ENCODE results near the gene RAB3GAP2.
"Not testable (repeated sequence)": the region's sequence is repeated elsewhere in the genome, so short reads cannot be mapped to it uniquely, and the experiment has no call there.

Gene RAB3GAP2, protein sequence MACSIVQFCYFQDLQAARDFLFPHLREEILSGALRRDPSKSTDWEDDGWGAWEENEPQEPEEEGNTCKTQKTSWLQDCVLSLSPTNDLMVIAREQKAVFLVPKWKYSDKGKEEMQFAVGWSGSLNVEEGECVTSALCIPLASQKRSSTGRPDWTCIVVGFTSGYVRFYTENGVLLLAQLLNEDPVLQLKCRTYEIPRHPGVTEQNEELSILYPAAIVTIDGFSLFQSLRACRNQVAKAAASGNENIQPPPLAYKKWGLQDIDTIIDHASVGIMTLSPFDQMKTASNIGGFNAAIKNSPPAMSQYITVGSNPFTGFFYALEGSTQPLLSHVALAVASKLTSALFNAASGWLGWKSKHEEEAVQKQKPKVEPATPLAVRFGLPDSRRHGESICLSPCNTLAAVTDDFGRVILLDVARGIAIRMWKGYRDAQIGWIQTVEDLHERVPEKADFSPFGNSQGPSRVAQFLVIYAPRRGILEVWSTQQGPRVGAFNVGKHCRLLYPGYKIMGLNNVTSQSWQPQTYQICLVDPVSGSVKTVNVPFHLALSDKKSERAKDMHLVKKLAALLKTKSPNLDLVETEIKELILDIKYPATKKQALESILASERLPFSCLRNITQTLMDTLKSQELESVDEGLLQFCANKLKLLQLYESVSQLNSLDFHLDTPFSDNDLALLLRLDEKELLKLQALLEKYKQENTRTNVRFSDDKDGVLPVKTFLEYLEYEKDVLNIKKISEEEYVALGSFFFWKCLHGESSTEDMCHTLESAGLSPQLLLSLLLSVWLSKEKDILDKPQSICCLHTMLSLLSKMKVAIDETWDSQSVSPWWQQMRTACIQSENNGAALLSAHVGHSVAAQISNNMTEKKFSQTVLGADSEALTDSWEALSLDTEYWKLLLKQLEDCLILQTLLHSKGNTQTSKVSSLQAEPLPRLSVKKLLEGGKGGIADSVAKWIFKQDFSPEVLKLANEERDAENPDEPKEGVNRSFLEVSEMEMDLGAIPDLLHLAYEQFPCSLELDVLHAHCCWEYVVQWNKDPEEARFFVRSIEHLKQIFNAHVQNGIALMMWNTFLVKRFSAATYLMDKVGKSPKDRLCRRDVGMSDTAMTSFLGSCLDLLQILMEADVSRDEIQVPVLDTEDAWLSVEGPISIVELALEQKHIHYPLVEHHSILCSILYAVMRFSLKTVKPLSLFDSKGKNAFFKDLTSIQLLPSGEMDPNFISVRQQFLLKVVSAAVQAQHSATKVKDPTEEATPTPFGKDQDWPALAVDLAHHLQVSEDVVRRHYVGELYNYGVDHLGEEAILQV (N-terminal part only)

DNA sequence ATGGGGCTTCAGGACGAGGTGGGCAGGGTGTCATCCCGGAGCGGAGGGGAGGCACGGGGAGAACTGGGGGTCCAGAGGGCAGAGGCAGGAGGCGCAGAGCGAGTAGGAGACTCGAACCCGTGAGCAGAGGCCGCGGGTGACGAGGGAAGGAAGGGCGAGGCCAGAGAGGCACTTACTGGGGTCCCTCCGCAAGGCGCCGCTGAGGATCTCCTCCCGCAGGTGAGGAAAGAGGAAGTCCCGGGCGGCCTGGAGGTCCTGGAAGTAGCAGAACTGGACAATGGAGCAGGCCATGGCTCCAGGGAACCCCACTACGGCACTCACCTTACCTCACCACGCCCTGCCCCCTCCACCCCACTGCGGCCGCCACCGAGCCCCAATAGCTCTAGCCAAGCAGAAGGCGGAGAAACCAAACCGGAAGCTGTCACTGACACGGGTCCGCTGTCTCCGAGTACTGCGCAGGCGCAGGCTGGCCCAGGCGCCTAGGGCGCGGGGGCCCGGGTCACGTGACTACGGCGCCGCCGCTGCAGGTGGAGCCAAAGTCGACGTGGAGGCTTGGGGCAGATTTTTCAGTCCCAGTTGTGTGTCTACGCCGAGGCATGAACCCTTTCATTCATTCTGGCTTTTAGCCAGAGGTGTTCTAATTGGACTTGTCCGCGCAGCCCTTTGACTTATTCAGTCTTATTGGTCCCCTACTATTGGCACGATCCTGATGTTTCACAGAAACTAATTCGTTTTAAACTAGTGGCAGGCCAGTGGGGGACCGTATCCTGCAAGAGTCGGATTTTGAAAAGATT lies at the start of gene RAB3GAP2:
Gene RAB3GAP2 (minus strand): TSS at position 407 of the 794 bp plus-strand sequence. CDS start 116 bp downstream, at position 291.
- peak; percentile 99 for DNase-seq

DNA sequence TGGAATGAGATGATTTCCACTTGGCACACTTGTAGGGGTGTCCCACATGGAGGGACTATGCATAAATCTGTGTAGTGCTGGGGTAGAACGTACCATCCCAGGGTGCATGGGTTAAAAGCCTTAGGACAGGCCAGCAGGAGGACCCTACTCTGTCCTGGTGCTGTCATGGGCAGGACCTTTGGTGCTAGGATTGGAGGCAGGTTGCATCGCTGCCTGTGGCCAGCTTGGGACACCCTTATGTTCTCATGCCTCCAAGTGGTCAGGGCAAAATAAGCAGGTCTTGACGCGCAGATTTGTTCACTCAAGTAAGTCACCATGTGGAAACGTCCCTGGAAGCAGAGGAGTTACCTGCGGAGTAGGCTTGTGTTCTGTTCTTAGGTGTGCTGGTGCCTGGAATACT lies 49.5 kb upstream of the RAB3GAP2 start:
- DNase-seq, result no peak

DNA sequence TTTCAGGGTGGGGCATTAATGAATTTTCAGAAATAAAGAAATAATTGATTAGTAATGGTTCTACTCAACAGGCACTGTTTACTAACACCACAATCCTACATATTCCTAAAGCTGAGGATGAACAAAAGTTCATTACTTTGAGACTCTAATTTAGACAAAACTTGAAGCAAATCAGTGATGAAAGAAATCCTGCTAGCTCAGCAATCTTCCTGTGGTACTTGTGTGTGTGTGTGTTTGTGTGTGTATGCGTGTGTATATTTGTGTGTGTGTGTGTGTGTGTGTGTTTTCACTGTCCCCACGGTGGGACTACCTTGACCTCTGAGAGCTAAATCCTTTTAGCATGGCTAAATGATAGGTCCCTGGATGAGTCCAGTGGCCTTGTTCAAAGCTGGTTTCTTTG lies 48.5 kb upstream of the RAB3GAP2 start:
- DNase-seq, result no peak

DNA sequence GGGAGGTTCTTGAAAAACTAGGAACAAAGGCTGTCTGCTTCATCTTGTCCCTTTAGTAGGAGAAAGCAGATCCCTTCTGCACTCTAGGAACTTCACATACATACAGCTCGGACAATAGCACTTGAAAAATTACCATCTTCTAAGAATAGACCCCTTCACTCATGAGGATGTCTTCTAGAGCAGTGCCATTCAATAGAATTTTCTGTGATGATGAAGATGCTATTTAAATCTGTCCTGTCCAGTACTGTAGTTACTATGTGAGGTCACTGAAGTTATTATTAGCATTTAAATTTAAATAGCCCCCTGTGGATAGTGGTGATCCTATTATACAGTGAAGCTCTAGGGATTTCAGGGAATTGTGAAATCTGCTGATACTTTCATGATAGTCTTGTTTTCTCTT lies 46.4 kb upstream of the RAB3GAP2 start:
- no peak for DNase-seq

DNA sequence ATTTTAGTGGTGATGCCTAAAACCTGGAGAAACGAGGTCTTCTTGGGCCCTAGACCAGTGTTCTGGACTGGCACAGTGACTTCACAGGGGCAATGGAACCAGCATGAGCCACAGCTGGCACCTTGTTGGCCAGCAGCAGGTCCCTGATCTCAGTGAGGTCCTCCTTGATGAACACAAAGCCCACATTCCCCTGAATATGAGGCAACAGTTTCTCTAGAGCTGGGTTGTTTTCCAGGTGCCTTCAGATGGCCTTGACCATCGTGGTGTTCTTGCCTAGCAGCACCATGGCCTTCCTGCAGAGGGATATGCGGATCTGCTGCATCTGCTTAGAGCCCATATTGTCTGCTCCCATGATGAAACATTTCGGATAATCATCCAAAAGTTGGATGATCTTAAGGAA lies 44.9 kb upstream of the RAB3GAP2 start:
- no peak for DNase-seq

DNA sequence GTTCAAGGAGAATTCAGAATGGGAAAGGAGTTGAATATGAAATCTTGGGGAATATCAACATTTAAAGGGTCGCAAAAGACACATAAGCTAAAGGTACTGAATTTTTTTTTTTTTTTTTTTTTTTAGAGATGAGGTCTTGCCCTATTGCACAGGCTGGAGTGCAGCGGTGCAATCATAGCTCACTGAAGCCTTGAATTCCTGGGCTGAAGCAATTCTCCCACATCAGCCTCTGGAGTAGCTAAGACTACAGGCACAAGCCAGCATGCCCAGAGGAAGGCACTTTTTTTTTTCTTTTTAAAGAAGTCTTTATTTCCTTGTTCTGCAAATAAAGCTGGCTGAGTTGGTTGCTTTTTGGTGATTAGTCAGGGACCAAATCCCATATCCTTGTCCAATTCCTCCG lies 44.1 kb upstream of the RAB3GAP2 start:
- no peak for DNase-seq

DNA sequence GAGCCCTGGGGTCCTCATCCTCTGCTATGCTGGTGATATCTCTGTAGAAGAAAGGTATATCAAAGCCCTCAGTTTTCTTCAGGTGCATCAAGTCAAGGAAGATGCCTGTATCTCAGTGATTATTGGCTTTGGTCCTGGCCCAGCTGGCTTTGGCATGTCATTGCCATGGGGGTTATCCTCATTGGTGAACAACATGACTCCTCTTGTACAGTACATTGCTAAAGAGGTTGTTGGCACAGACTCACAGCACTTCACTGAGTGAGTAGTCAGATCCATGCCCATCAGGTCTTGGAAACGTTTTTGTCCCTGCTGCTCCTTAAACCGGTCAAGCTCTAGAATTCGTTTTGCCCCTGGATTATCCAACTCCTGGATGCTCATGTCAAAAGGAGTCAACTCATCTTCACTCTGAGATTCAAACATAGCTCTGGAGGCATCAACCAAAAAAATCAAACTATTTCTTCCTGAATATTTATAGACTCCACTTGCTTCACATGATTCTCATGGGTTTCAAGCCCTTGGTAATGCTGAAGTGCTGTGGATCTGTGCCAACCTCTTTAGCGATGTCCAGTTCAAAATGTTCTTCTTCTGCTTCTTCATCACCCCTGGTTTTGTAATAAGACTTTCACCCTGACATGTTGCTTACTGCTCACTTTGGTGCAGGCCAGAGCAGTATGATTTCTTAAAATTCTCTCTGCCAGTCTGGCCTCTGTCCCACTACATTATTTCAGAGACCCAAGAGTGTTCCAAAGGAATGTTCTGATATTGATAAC lies 43.0 kb upstream of the RAB3GAP2 start:
- no peak for DNase-seq

DNA sequence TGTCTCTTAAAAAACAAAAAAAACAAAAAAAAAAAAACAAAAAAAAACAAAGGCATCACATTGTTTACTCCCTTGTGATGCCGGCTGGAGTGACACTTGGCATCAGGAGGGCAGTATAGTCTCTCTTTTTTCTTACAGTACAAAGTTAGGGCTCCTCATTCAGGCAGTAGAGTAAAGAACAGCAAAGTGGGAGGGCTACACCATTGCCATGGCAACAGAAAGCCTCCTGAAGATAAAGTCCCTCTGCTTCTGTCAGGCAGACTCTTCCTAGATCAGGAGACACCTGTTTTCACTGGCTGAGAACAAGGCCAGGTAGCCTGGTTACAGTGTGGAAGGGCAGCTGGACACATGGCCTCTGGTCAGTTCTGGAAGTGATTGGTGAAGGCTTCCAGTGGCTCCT lies 41.3 kb upstream of the RAB3GAP2 start:
- no peak for DNase-seq

DNA sequence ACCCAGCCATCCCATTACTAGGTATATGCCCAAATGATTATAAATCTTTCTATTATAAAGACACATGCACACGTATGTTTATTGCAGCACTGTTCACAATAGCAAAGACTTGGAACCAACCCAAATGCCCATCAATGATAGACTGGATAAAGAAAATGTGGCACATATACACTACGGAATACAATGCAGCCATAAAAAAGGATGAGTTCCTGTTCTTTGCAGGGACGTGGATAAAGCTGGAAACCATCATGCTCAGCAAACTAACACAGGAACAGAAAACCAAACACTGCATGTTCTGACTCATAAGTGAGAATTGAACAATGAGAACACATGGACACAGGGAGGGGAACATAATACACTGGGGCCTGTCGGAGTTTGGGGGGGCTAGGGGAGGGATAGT lies 37.9 kb upstream of the RAB3GAP2 start:
- not testable (repeated sequence) for DNase-seq

DNA sequence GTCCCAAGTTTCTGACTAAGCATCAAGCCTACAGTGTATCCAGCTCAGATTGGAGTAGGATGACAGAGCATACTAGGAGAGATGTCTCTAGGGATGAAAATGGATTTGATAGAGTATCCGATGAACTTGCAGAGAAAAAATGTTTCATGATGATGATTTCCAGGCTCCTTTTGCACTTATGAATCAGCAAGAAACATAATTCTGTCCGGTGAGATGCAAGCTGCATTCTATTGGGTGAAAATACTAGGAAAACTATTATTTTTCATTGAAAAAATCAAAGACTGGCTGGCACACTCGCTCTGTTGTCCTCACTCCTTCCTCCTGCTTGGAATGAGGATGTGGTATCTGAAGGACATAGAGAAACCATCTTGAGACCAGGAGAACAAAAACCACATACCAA lies 35.4 kb upstream of the RAB3GAP2 start:
- DNase-seq, result no peak

DNA sequence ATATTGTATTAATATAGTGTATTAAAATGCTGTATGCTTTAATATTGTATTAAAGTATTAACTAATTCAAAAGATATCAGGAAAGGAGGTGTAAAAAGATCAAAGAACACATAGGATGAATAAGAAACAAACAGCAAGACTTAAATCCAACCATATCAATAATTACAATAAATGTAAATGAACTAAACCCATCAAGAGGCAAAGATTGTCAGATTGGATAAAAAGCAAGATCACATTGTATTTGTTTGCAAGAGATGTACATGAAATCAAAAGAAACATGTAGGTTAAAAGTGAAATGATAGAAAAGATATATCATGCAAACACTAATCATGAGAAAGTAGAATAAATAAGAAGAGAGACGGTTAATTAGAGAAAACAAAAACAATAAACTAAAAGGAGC lies 34.1 kb upstream of the RAB3GAP2 start:
- DNase-seq, result no peak

DNA sequence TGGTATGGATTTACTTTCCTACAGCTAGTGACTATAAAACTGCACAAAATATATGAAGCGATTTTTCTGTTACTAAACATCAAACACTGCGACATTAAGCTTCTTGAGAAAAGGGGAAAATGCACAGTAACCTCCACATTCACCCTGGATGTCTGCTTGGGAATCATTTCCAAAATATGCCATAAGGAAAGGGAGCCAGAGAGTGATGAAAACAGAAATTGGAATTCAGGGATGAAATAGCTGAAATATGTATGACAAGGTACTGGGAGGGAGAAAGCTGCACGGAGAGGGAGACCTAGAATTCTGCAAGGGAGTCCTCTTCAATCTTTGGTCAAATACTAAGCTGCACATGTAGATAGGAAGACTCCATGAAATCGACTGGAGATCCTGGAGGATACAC lies 31.6 kb upstream of the RAB3GAP2 start:
- no peak for DNase-seq

DNA sequence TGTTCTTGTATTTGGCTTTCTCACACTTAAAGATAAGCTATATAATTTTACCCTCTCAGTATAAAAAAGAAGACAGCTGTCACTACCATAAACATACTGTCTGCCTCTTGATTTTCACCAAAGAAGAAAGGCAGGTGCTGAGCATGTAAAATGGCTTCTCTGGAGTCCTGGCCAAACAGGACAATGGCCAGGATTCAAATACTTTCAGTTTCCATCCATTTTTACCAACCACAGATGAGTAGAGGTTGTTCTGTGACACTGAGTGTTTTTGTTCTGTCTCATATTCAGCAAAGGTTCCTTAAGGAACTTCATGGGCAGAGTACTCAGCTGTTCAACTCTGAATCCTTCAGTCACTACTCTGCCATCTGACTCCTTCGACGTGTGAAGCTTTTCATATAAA lies 29.4 kb upstream of the RAB3GAP2 start:
- no peak for DNase-seq

DNA sequence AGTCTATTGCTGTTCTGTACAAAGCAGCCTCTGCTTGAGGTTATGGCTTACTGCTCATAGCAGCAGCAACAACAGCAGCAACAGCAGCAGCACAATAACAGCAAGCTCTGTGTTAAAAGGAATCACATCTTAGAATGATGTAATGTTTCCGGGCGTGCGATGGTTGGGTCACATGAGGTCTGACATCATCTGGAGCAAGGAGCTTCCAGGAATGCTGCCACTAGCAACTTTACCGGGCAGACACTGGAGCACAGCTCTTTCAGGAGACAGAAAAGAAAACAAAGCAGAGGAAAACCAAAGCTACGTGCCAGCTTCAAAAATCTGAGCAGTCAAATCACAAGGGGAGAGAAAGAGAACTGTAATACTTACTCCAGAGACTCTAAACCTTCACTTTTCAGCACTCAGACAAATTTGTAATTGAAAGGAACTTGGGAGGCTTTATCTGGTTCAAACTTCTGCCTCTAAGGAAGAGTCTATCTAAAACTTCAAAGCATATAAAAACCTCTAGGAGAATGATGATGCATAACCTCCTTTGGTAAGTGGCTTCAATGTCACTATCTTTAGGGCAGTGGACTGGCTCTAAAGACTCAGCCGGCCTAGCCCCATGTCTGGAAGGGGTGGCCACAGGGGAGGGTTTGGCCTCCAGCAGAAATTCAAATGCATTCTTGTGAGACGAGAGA lies 28.3 kb upstream of the RAB3GAP2 start:
- no peak for DNase-seq

DNA sequence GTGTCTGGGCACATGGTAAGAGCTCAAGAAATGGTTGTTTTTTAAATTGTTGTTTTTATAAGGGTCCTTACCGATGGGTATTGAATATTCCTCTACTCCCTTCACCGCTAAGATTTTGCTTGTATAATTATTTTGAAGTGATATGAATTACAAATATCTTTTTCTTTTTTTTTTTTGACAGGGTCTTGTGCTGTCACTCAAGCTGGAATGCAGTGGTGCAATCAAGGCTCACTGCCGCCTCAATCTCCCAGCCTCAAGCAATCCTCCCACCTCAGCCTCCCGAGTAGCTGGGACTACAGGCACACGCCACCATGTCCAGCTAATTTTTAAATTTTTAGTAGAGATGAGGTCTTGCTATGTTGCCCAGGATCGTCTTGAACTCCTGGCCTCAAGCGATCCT lies 27.1 kb upstream of the RAB3GAP2 start:
- no peak for DNase-seq

DNA sequence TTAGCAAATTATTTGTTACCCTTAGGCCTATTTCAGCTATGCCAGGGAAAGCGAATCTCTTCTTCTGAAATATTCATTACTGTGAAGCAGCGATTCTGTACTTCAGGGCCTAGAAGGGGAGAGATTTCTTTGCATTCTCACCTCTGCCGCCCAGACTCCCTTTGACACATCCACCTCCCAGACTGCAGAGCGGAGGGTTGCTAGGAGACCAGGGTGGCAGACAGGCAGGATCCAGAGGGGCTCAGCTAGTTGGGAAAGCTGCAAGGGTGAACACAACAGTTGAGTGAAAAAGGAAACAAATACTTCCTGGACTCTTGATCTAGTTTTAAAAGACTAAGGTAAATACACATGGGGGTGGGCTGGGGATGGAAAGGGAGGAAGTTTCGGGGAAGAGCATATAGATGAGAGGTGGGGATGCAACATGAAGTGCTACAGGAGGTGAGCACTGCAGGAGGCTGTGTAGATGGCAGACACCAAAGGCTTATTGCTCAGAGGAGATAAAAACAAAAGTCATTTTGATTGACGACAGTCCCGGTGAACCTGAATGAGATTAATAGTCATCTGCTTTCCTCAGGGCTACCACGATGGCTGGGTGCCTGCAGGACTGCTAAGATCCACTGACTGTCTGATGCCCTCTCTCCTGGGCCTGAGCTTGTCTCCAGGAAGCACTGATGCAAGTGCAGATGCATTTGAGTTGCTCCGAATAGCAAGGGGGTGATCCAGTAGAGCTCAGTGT lies 26.4 kb upstream of the RAB3GAP2 start:
- DNase-seq, result no peak

DNA sequence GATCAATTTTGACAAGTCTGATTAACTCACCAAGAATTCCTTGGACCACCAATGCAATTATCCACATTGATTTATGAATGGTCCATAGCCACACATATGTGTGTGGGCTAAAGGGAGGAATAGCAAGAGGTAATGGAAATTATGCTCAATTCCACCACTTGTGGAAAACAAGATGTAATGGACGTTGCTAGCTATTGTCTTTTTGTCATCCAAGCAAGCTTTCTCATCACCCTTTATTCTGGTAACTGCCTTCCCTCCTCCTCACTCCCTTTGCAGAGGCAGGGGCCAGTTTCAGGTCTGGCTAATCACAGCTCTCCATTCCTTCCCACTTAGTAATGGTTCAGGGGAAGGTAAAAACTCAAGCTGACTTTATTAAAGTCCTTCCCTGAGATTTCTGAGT lies 24.7 kb upstream of the RAB3GAP2 start:
- DNase-seq, result no peak

DNA sequence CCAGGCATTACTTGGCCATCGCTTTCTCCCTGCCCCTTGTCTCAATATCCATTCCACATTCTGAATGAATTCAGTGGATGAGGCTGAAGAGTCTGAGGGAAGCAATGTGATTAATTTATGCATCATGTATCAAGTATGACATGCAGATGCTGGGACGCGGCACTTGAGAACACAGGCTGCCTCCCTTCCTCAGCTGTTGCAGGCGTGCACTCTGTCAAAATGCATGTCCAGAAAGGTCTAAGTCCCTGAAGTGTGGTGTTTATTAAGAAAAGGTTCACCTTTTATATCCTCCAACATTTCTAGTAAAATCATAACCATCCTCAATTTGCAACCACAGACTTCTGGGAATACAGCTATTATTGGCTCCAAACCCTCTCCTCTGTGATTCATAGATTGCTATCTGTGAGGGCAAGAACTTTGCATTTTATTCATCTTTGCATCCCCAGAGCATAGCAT lies 22.6 kb upstream of the RAB3GAP2 start:
- no peak for DNase-seq

DNA sequence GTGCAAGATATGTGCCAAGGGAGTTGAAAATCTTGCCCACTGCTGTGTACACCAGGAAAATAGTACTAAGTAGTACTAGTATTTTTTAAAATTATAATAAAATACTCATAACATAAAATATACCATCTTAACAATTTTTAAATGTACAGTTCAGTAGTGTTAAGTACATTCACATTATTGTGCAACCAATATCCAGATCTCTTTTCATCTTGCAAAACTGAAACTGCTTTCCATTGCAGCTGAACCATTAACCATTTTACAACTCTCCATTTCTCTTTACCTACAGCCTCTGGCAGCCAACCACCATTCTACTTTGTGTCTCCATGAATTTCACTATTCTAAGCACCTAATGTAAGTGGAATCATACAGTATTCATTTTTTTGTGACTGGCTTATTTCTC lies 19.3 kb upstream of the RAB3GAP2 start:
- DNase-seq, result no peak

DNA sequence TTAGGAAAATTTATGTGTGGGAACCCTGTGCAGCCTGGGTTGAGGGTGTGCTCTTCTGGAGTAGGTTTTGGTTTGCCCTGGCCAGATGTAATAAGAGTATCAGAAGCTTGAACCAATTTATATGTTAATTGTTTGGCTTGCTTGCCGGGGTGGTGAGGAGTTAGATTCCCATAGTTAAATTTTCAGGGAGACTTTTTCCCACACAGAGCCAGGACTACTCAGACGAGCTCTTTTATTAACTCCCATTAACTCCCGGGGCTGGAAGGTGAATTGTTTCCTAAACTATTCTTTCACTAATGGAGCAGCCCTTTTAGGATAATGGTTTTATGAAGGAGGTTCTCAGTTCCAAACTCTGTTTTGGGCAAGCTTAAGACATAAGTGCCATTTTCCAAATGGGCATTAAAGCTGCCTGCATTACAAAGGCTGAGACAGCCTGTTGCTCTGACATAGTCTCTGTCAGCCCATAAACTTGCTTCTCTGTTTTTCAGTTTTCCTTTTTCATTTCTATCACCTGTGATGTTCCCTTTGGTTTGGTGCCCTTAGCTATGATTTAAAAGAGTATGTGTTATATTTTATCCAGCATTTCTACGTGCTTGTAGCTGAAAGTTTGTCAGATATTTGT lies 18.0 kb upstream of the RAB3GAP2 start:
- DNase-seq, result peak; percentile 37

Measured in NCI-H1105 treated with DMSO at 0.1 percent for 48 hours (cell line).